GM21528 (cell line): ENCODE data around the gene RNF44.
A peak's percentile ranks its signal among the peaks of the same experiment; 100 is the strongest.

Experiments used
- ATAC-seq: cut with Tn5 transposase; IDR thresholded peaks from one replicate; pipeline ENCODE4 v1.9.1; 2021; ENCODE audit warnings: mild to moderate bottlenecking, moderate library complexity; ENCODE audit not compliant: unreplicated experiment, low FRiP score

Gene RNF44

DNA sequence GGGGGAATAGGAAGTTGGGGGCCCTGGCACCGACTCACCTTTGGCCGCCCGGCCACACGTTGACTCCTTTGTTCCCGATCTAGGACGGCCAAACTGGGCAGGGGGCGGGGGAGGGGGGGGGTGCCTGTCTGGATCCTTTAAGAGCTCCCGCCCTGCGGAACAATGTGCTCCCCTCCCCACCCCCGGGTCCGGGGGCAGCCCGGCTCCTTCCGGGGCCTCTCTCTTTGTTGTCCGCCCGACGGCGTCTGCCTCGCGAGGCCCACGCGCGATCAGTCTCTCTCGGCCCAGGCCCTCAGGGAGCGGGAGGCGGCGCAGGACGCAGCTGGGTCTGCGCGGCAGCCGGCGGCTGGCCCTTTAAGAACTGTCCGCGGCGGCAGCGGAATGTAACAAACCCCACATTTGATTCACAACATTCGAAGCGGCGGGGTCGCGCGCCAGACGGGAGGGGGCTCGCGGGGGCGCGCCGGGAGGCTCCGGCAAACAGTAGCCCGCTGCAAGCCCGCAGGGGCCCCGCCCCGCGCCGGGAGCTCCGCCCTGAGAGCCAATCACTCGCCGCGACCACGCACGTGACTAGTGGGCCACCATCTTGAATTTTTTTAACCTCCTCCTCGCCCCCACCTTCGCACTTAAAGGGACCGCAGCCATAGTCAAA, at the start of gene RNF44:
RNF44 (minus strand) TSS at position 501 of the 652 bp plus-strand sequence. CDS start 4,930 bp downstream, outside the sequence.
- ATAC-seq: peak; percentile 54

GRCh38 chr5:176583076-176583475, 45.9 kb upstream of the RNF44 start:
- ATAC-seq: no peak

DNA sequence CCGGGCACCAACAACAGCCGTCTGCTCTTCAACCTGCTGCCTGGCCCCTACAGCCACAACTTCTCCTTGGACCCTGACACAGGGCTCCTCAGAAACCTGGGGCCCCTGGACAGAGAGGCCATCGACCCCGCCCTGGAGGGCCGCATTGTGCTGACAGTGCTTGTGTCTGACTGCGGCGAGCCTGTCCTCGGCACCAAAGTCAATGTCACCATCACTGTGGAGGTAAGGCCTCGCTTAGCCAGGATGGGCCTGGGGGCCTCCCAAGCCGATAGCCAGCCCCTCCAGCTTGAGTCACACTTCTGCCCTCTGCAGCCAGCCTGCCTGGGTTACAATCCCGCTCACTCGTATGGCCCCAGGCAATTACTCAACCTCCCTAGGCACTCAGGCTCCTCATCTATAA, 44.2 kb upstream of the RNF44 start:
- no peak for ATAC-seq

DNA sequence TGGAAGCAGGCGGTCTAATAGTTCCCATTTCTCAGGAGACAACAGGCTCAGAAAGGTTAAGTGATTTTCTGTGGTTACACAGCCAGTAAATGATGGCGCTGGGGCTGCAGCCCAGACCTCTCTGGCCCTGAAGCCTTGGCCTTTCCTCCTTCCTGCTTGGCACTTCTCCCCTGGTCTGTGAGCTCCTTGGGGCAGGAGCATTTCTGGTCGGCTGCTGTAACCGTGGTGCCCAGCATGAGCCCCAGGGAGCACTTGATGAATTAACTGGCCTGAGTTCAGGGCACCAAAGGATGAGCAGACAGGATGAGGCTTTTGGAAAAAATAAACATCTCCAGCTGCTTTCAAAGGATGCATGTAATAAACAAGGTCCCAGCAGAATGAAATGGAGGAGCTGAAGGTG, 42.1 kb upstream of the RNF44 start:
- no peak for ATAC-seq

- ATAC-seq: no peak
These were observed 41.2 kb upstream of the RNF44 start for GRCh38 chr5:176578391-176578808.

GRCh38 chr5:176577312-176578176, 40.3 kb upstream of the RNF44 start:
- no peak for ATAC-seq

DNA sequence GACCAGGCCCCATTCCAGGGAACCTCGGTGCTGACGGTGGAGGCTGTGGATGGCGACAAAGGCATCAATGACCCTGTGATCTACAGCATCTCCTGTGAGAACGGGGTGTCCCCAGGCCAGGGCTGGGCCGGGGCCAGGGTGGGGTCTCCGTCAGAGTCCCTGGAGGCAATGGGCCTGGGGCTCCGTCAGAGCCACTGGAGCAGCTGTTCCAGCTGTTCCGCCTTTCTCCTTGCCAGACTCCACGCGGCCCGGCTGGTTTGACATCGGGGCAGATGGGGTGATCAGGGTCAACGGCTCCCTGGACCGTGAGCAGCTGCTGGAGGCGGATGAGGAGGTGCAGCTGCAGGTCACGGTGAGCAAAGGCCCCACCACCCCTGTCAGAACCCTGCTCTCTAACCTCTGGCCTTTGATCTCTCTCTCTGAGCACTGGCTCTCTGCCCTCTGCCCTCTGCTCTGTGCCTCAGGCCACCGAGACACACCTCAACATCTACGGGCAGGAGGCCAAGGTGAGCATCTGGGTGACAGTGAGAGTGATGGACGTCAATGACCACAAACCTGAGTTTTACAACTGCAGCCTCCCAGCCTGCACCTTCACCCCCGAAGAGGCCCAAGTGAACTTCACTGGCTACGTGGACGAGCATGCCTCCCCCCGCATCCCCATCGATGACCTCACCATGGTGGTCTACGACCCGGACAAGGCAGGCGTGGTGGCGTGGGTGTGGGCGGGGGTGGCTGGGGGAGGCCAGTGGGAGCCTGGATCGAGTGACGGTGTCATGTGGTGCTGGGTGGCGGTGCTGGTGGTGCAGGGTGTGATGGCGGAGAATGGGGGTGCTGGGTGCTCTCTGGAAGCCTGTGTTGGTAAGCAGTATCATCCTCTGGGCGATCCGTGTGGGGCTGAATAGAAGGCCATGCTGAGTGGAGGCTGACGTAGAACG, 38.6 kb upstream of the RNF44 start:
- no peak for ATAC-seq

DNA sequence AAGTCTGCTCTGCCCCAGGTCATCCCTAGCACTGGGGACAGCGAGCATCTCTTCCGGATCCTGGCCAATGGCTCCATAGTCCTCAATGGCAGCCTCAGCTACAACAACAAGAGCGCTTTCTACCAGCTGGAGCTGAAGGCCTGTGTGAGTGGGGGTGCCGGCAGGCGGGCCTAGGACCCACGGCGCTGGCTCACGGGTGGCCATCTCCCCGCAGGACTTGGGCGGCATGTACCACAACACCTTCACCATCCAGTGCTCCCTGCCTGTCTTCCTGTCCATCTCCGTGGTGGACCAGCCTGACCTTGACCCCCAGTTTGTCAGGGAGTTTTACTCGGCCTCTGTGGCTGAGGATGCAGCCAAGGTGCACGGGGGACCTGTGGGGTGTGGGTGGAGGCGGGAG, 37.9 kb upstream of the RNF44 start:
- no peak for ATAC-seq

DNA sequence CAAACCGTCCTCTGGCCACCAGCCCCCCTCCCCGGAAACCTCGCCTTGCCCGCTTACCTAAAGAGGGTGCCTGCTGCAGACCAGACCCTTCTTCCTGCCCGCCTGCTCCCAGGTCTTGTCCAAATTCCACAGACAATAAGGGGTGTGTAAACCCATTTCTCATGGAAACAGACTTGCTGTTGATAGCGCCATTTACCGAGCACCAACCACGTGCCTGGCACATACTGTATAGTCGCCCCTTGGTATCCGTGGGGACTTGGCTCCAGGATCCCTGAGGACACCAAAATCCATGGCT, 37.0 kb upstream of the RNF44 start:
- ATAC-seq: no peak

DNA sequence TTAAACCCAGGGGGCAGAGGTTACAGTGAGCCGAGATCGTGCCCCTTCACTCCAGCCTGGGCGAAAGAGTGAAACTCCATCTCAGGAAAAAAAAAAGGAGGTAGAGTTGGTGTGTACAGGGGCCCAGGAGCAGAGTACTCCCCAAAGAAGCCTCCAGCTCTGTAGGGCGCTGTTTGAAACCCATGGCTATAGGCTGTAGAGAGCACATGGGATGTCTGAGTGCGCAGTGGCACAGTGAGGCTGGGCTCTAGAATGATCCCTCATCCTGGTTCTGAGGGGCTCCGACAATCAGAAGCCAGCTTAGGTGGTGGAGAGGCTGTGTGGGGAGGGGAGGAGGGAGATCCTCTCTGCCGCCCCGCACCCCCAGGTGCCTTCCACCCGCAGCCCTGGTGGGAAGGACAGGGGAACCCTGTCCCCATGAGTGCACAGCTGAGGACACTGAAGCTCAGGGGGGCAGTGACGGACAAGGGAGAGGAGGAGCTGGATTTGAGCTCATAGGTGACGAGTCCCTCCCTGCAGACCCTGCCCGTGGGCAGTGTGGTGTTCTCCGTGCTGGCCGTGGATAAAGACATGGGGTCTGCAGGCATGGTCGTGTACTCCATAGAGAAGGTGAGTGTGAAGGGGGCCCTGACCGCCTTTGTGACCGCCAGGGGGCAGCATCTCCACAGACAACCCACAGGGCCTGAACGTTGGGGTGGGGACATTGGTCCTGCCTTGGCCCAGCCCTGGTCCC, 36.5 kb upstream of the RNF44 start:
- peak; percentile 61 for ATAC-seq

DNA sequence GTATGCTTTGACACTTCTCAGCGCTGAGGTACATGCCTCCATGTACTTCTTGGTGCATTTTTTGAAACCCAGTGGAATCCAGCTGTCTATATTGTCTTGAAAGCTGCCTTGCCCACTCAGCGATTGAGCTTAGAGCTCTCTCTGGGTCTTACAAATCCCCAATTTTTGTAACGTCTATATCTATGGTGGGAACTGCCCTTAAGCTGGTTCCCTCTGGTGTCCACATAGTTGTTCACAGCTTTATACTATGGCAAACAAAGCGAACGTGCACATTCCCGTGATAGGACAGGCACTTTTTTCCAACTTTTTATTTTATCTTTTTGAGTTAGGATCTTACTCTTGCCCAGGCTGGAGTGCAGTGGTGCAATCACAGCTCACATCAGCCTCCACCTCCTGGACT, 32.8 kb upstream of the RNF44 start:
- no peak for ATAC-seq

DNA sequence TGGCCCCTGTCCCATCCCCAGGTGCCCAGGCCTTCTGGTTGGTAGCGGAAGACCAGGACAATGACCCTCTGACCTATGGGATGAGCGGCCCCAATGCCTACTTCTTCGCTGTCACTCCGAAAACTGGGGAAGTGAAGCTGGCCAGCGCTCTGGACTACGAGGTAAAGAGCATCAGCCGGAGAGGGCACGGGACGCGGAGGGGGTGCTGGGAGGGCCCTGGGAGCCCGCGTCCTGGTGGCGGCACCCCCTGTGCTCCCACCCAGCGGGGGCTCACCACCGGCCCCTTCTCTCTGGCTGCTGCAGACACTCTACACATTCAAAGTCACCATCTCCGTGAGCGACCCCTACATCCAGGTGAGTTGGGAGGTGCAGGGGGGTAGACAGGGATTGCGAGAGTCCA, 31.5 kb upstream of the RNF44 start:
- no peak for ATAC-seq

DNA sequence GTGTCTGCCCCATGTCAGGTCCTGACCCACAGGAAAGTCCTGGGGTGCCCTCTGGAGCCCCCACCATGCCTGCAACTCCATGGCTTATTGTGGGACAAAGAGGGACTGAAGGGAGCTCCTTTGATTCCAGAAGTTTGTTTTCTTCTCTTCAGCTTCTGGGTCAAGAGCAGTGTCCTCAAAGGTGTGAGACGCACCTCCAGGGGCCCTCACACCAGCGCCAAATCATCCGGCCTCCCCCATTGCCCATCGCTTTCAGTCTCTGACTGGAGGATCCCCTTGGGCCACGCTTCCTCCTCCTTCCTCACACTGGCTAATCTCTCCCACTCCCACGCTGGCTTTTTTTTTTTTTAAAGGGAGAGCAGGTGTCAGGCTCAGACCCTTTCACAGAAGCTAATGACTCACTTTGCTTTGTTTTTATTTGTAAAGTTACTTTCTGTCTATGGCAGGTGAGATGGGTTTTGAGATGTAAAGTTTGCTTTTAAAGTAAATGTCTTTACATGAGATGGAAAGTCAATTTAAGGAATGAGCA, 28.6 kb upstream of the RNF44 start:
- ATAC-seq: no peak

DNA sequence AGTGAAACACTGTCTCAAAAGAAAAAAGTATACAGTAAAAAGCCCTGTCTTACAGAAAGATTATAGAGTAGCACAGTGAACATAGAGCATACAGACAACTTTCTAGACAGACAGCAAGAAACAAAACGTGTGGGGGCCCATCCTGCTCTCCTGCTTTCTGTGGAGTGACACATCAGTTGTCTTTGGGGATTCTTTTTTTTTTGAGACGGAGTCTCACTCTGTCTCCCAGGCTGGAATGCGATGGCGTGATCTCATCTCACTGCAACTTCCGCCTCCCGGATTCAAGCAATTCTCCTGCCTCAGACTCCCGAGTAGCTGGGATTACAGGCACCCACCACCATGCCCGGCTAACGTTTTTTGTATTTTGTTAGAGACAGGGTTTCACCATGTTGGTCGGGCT, 26.8 kb upstream of the RNF44 start:
- ATAC-seq: no peak

GRCh38 chr5:176562189-176562588, 25.0 kb upstream of the RNF44 start:
- ATAC-seq: no peak

GRCh38 chr5:176561259-176561658, 24.1 kb upstream of the RNF44 start:
- no peak for ATAC-seq

- ATAC-seq: no peak
These were observed 23.2 kb upstream of the RNF44 start for GRCh38 chr5:176560364-176560763.

GRCh38 chr5:176559683-176560082, 22.5 kb upstream of the RNF44 start:
- ATAC-seq: no peak

- ATAC-seq: no peak
These were observed 20.6 kb upstream of the RNF44 start for GRCh38 chr5:176557846-176558245.
